BJ (cell line): Measurements from ENCODE around the gene NIN. TPM values are rescaled to one million over a fixed set of nuclear protein-coding genes. Genes with fewer than 3 reads are reported as not detected.

Source experiments
- CTCF ChIA-PET: fragments of 350-600 bp; formaldehyde crosslinking; extraction: SDS; loops from one replicate; lab custom pipeline; 2021; ENCODE audit warnings: antibody characterized with exemption, inconsistent platforms; lab: Yijun Ruan, JAX
- POLR2A ChIA-PET: fragments of 300-600 bp; sonication (Branson Sonifier 250); formaldehyde crosslinking; extraction: SDS; loops from one replicate; lab custom pipeline; 2021; ENCODE audit warnings: antibody characterized with exemption; lab: Charles Lee
- DNase-seq: peaks from one replicate; pipeline ENCODE4 v3.0.0-alpha.2; 2011; ENCODE audit warnings: low read depth
- H3K27me3 ChIP-seq: 2 replicates; pipeline ENCODE4 v1.6.0; 2011; ENCODE audit warnings: low read length; ENCODE audit not compliant: control insufficient read depth, insufficient read depth
- H3K36me3 ChIP-seq: 2 replicates; pipeline ENCODE4 v1.5.1; 2011; ENCODE audit warnings: low read length; ENCODE audit not compliant: control insufficient read depth, insufficient read depth
- H3K4me3 ChIP-seq: 2 replicates; pipeline ENCODE4 v1.5.1; 2011; ENCODE audit warnings: low read depth, mild to moderate bottlenecking, control low read depth, low read length
- polyA plus RNA-seq: library from polyadenylated mRNA; depleted of rRNA; stranded (reverse); fragments of >200 nt; gene quantifications from 2 replicates; pipeline ENCODE4 v1.2.3, GENCODE V29; 2011
- TF ChIP-seq, protein P1 (sequence below): IDR thresholded peaks from 2 replicates; pipeline ENCODE4 v1.5.1; 2011; ENCODE audit warnings: low read depth, mild to moderate bottlenecking, control low read depth, inconsistent platforms, low read length, moderate library complexity; ENCODE audit not compliant: insufficient read depth

Gene NIN
- polyA plus RNA-seq, 1 experiment = 11.4 TPM

DNA sequence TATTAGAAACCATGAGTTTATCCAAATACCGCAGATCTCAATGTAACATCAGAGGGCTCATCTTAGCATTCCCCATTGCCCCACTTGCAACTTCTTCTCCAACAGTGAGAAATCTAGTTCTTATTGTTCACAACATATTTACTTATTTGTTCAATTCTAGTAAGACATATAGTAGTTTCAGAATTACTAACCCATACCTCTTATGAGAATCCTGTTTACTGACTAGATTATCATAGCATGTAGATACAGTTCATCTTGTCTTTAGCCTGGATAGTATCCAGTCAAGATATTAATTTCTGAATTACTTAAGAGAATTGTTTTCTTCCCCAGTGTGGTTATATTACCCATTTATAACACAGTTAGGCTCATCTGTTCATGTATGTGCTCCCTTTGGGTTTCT, 80.6 kb downstream of the NIN start:
- CTCF ChIA-PET = interaction anchor here (0.8 kb wide), 1 partner anchor 131 kb away, joined by 3 read pairs; no protein-coding TSS in a partner anchor
- no peaks in the 10 kb centered on the region for H3K27me3 ChIP-seq

DNA sequence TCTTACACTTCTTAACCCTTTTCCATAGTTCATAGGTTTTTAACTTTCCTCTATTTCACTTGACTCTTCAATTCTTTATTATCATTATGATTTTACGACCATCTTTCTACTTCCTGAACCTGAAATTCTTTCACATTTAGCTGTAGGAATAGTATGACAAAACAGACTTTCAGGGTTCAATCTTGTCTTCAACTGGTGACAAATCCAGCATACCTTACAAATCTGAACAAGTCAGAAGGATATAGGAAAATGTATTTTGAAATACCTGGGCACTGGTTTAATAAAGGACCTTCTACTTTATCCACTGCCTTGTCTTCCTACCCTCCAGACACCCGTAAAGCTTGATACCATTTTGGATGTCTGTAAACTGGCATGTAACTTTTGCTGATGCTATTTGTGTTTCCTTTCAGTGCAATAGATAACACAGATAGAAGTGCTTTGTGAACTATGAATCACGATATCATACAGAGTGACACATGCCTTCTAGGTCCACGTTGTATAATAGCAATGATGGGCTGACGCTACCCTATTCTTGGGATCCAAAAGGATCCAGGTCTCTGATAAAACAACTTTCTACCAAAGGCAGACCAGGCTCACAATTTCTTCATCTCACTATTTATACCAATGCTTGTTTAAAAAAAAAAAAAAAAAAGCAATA, 85.4 kb downstream of the NIN start:
- CTCF ChIA-PET = no interaction called here
- POLR2A ChIA-PET = no interaction called here

More for the DNA sequence above, 80.6 kb downstream of the NIN start:
- POLR2A ChIA-PET = no interaction called here
- DNase-seq = no peak
- Histone ChIP-seq H3K4me3 (no peak overlapping the region), H3K36me3 (peaks cover 2% of the 10 kb centered on the region; the same call in 1 of the 2 replicates)
- TF ChIP-seq, protein P1, sequence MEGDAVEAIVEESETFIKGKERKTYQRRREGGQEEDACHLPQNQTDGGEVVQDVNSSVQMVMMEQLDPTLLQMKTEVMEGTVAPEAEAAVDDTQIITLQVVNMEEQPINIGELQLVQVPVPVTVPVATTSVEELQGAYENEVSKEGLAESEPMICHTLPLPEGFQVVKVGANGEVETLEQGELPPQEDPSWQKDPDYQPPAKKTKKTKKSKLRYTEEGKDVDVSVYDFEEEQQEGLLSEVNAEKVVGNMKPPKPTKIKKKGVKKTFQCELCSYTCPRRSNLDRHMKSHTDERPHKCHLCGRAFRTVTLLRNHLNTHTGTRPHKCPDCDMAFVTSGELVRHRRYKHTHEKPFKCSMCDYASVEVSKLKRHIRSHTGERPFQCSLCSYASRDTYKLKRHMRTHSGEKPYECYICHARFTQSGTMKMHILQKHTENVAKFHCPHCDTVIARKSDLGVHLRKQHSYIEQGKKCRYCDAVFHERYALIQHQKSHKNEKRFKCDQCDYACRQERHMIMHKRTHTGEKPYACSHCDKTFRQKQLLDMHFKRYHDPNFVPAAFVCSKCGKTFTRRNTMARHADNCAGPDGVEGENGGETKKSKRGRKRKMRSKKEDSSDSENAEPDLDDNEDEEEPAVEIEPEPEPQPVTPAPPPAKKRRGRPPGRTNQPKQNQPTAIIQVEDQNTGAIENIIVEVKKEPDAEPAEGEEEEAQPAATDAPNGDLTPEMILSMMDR = no peak

DNA sequence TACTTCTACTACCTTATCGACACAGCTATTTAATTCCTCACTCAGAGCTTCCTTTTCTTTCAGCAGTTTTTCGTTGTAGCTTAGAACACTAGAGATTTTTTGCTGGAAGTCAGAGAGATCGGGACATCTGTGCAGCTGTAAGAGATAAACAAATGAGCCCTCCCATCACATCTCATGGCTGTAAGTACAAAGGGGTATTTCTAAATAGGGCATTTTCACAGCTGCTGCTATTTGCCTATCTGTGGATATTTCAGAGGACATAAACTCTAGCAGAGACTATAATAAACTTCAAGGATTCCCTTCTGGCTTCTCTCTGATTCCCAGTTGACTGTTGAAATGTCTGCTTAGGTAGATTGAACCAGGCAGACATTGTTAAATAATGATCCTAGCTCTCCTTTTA, 86.7 kb downstream of the NIN start:
- no peak overlapping the region for H3K4me3 ChIP-seq
- TF ChIP-seq, protein P1 = no peak
- no peak for DNase-seq
- ChIA-PET CTCF (no interaction called here), POLR2A (no interaction called here)
- H3K27me3 ChIP-seq = no peaks in the 10 kb centered on the region
- H3K36me3 ChIP-seq = peaks cover 4% of the 10 kb centered on the region; the same call in 1 of the 2 replicates

More for the DNA sequence above, 85.4 kb downstream of the NIN start:
- TF ChIP-seq, protein P1 = no peak
- Histone ChIP-seq H3K27me3 (no peaks in the 10 kb centered on the region), H3K4me3 (no peak overlapping the region), H3K36me3 (peaks cover 4% of the 10 kb centered on the region; the same call in 1 of the 2 replicates)
- DNase-seq = no peak

DNA sequence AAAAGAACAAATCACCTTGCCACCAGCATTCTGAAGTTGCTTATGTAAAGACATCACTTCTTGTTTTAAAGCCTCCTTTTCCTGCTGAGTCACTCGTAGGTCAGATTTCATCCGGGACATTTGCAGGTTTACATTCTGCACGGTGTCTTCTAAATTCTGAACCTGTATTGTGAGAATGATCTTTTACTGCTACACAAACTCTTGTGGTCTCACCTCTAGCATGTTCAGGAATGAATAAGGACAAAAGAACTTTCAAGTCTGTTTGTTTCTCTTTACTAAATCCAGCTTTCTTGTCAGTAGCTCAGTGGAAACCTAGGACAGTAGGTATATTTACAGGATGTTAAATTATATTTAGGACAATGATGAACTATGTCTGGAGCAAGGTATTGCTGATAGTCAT, 89.4 kb downstream of the NIN start:
- H3K27me3 ChIP-seq = no peaks in the 10 kb centered on the region
- TF ChIP-seq, protein P1 = no peak
- POLR2A ChIA-PET = no interaction called here
- no peak overlapping the region for H3K4me3 ChIP-seq
- CTCF ChIA-PET = no interaction called here
- DNase-seq = no peak
- 0 out of 2 replicates have a peak, but pooled peaks cover 2% of the 10 kb centered on the region for H3K36me3 ChIP-seq

DNA sequence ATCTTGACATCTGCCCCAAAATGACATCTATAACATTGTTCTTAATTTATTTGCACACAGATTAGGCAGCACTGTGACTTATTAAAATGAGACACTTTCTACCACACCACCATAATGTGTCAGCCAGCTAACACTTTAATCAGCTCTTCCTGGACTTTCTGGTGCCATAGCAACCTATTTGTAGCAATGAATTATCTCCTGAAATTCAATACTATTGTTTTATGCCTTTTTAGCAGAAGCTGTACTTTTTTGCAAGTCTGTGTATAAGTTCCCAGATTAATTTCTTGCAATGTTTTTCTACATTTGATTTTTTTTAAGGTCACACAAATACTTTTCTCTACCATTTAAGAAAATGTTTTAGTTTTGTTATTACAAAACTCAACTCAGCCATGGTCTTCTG, 90.1 kb downstream of the NIN start:
- TF ChIP-seq, protein P1 = no peak
- Histone ChIP-seq H3K27me3 (no peaks in the 10 kb centered on the region), H3K4me3 (no peak overlapping the region), H3K36me3 (0 out of 2 replicates have a peak, but pooled peaks cover 2% of the 10 kb centered on the region)
- DNase-seq = no peak
- ChIA-PET CTCF (interaction anchor here (1.4 to 1.7 kb wide), 2 partner anchors 33 to 121 kb away, joined by 3 to 4 read pairs; no protein-coding TSS in a partner anchor), POLR2A (no interaction called here)
